Heart right ventricle (tissue), 16 donors: ENCODE measurements around the gene HHIPL1. TPM values are rescaled to one million over a fixed set of nuclear protein-coding genes. Genes with fewer than 3 reads are reported as not detected.

Experiments
- ATAC-seq, 8 donors: fragments of 200-7000 bp; cut with Tn5 transposase; one replicate each; pipeline ENCODE4 v1.9.1; 2020; ENCODE audit warnings: mild to moderate bottlenecking in 8 of 8, moderate library complexity in 8 of 8, moderate number of reproducible peaks in 1 of 8
- DNase-seq, 2 donors: peaks; one replicate each; pipeline ENCODE4 v3.0.0-alpha.2; 2020
- H3K27ac ChIP-seq, 10 donors: fragments of 200-600 bp; sonication (generic) in 2 of 10; one replicate each; pipeline versions ENCODE4 v1.5.0 to v1.8.0; 2020 to 2022; ENCODE audit warnings: mild to moderate bottlenecking in 3 of 10
- H3K27me3 ChIP-seq, 7 donors: fragments of 200-600 bp; one replicate each; pipeline ENCODE4 v1.8.0; 2021 to 2022; ENCODE audit warnings: mild to moderate bottlenecking in 2 of 7
- H3K36me3 ChIP-seq, 9 donors: fragments of 200-600 bp; sonication (generic) in 1 of 9; one replicate each; pipeline versions ENCODE4 v1.5.0 to v1.8.0; 2020 to 2022; ENCODE audit warnings: mild to moderate bottlenecking in 2 of 9
- H3K4me1 ChIP-seq, 9 donors: fragments of 200-600 bp; sonication (generic) in 1 of 9; one replicate each; pipeline versions ENCODE4 v1.5.0 to v1.8.0; 2020 to 2022; ENCODE audit warnings: mild to moderate bottlenecking in 4 of 9
- H3K4me3 ChIP-seq, 10 donors: fragments of 200-600 bp; sonication (generic) in 2 of 10; one replicate each; pipeline versions ENCODE4 v1.5.0 to v1.8.0; 2020 to 2022; ENCODE audit warnings: mild to moderate bottlenecking in 7 of 10, moderate library complexity in 2 of 10
- H3K9me3 ChIP-seq, 11 donors: fragments of 200-600 bp in 10 of 11; sonication (generic) in 2 of 11; one replicate each; pipeline versions ENCODE4 v1.5.0 to v1.8.0; 2013 to 2022; ENCODE audit warnings: mild to moderate bottlenecking in 2 of 11, control low read depth in 1 of 11, moderate library complexity in 1 of 11
- CTCF ChIP-seq, 9 donors: fragments of 200-600 bp; sonication (generic) in 2 of 9; IDR thresholded peaks; one replicate each; pipeline versions ENCODE4 v1.5.0 to v1.8.0; 2021 to 2022; ENCODE audit warnings: antibody characterized with exemption in 9 of 9, mild to moderate bottlenecking in 5 of 9, moderate library complexity in 1 of 9
- whole genome bisulfite sequencing, 2 donors: extraction: QIAGEN DNeasy Blood & Tissue Kit; methylation state at CpG; one replicate each; pipeline ENCODE4 v1.1.7; 2013; ENCODE audit warnings: inconsistent platforms in 1 of 2; 5-methylcytosine and 5-hydroxymethylcytosine counted together
- intact Hi-C, 10 donors: fragments of 100-400 bp; cut with DNase I; formaldehyde crosslinking; loops; one replicate each; pipeline versions ENCODE4 v1.11.1 to v1.14.2; 2022
- polyA plus RNA-seq, 2 donors: library from polyadenylated mRNA; stranded (reverse); fragments of 200-250 nt; gene quantifications; one replicate each; pipeline ENCODE4 v1.2.3, GENCODE V29; 2013
- total RNA-seq, 10 donors: library from RNA; stranded (reverse); fragmentation: NEBNext Ultra II Directional in 3 of 10; extraction: Animal tissue kit (Norgen Biotek cat#: 25700) in 3 of 10; gene quantifications; one replicate each; pipeline versions ENCODE4 v1.2.1 to v1.2.4, GENCODE V29; 2021 to 2023
- donor health status: Arrhythmogenic right ventricular cardiomyopathy.
- donor health status: ischemic (EF 13 %, LVEDD 7.1; RV severe dilation, severe dysfunction).
- donor health status: healthy with polysubstance abuse.
- donor health status: DM: no; HTN: yes; CAD: no.
- donor health status: DM: no; HTN: no; CAD: no.
- donor health status: ischemic (EF 25% LVEDD 6.9; RV normal size, moderate dysfunction).
- donor health status: ischemic (EF 25% LVEDD 5.7; RV mildly dilated, moderate dysfunction).
- donor health status: healthy.
- donor health status: DM: yes; HTN: yes; CAD: no.
- donor health status: Ischemic cardiomyopathy.
- donor health status: ischemic (EF 35%, LVEDD 5.7; RV mildly dilated, moderate dysfunction).
- donor health status: nonischemic (EF 11% LVEDD 7.7; RV severe dilation, severe dysfunction).
- donor health status: DM: yes; HTN: yes; CAD: no.
- donor health status: PGD.
- donor health status: ischemic (EF 29% LVEDD 5.4; RV normal size, mild dysfunction).
- donor health status: nonischemic (EF 23%, LVEDD 6.1; RV moderate dilation, normal function).

Gene HHIPL1
- total and polyA plus RNA-seq, 12 donors: 0.55 to 2.2 (median 1.2) TPM

- DNase-seq: no peak
- intact Hi-C loops: no loop called here
- no peaks in the 10 kb centered on the region for H3K9me3 ChIP-seq
- no peak overlapping the region for H3K27ac ChIP-seq
- no peaks in the 10 kb centered on the region for H3K36me3 ChIP-seq
- TF ChIP-seq CTCF (IDR thresholded peaks at IDR 0.05): no peak
- no peak overlapping the region for H3K4me3 ChIP-seq
- H3K4me1 ChIP-seq: peaks cover 0 to 6% (median 0%) of the 10 kb centered on the region in 9 donors
- 80 to 91% methylated on average over 5 of the region's 5 CpGs for WGBS, 2 donors
- peaks cover 0 to 33% (median 0%) of the 10 kb centered on the region in 7 donors for H3K27me3 ChIP-seq
- ATAC-seq: no peak
These were observed 45.7 kb downstream of the HHIPL1 start for GRCh38 chr14:99690636-99691035.

- no peak for ATAC-seq
- no peak for TF ChIP-seq CTCF (IDR thresholded peaks at IDR 0.05)
These were observed 46.4 kb downstream of the HHIPL1 start for GRCh38 chr14:99691111-99691885.

DNA sequence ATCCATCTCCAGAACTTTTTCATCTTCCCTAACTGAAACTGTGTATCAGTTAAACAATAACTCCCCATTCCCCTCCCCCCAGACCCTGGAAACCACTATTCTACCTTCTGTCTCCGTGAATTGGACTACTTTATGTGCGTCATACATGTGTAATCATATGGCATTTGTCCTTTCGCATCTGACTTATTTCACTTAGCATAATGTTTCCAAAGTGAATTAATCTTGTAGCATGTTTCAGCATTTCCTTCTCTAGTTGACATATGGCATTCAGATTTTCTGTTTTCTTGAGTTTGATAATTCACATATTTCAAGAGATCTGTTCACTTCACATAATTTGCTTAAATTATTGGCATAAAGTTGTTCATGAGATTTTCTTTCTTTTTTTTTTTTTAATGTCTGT lies 49.0 kb downstream of the HHIPL1 start:
- ATAC-seq (no peak), DNase-seq (no peak)
- H3K27me3 ChIP-seq: peaks cover 0 to 11% (median 0%) of the 10 kb centered on the region in 7 donors
- H3K4me3 ChIP-seq: no peak overlapping the region
- 93 to 94% methylated on average over 3 of the region's 3 CpGs for WGBS, 2 donors
- no peak for TF ChIP-seq CTCF (IDR thresholded peaks at IDR 0.05)
- no peak overlapping the region for H3K27ac ChIP-seq
- intact Hi-C loops: no loop called here
- H3K36me3 ChIP-seq: no peaks in the 10 kb centered on the region
- no peaks in the 10 kb centered on the region for H3K9me3 ChIP-seq
- peaks cover 0 to 7% (median 0%) of the 10 kb centered on the region in 9 donors for H3K4me1 ChIP-seq

More at GRCh38 chr14:99691111-99691885, 46.4 kb downstream of the HHIPL1 start:
- intact Hi-C loops: no loop called here
- Histone ChIP-seq H3K9me3 (no peaks in the 10 kb centered on the region), H3K27ac (no peak overlapping the region), H3K4me3 (no peak overlapping the region), H3K36me3 (no peaks in the 10 kb centered on the region), H3K27me3 (peaks cover 0 to 33% (median 0%) of the 10 kb centered on the region in 7 donors), H3K4me1 (peaks cover 0 to 6% (median 0%) of the 10 kb centered on the region in 9 donors)
- no peak for DNase-seq
- 92 to 93% methylated on average over 13 of the region's 13 CpGs for WGBS, 2 donors

GRCh38 chr14:99696929-99697328 lies 52.0 kb downstream of the HHIPL1 start:
- no peak overlapping the region for H3K4me3 ChIP-seq
- intact Hi-C loops: no loop called here
- DNase-seq (no peak), ATAC-seq (no peak)
- H3K9me3 ChIP-seq: peaks cover 0 to 3% (median 0%) of the 10 kb centered on the region in 11 donors
- H3K36me3 ChIP-seq: no peaks in the 10 kb centered on the region
- 88 to 91% methylated on average over 4 of the region's 4 CpGs for WGBS, 2 donors
- TF ChIP-seq CTCF (IDR thresholded peaks at IDR 0.05): no peak
- H3K27me3 ChIP-seq: no peaks in the 10 kb centered on the region
- peaks cover 0 to 10% (median 0%) of the 10 kb centered on the region in 9 donors for H3K4me1 ChIP-seq
- H3K27ac ChIP-seq: no peak overlapping the region
